GM06990 (cell line): ENCODE data around the gene EIF1.
"Not testable (repeated sequence)": the region's sequence is repeated elsewhere in the genome, so short reads cannot be mapped to it uniquely, and the experiment has no call there.

Experiments used
- DNase-seq: peaks from one replicate; pipeline ENCODE4 v3.0.0-alpha.2; 2011; ENCODE audit not compliant: insufficient read length; ENCODE audit errors: extremely low read depth
- H3K27me3 ChIP-seq: replicated peaks from 2 replicates; pipeline ENCODE4 v1.6.0; 2011; ENCODE audit warnings: low read length; ENCODE audit not compliant: control insufficient read depth, insufficient read depth
- H3K36me3 ChIP-seq: 2 replicates; pipeline ENCODE4 v1.5.1; 2011; ENCODE audit warnings: low read length; ENCODE audit not compliant: control insufficient read depth, insufficient read depth
- H3K4me3 ChIP-seq: replicated peaks from 2 replicates; pipeline ENCODE4 v1.5.1; 2011; ENCODE audit warnings: low read depth, mild to moderate bottlenecking, control low read depth, low read length
- TF ChIP-seq, protein P1 (sequence below): IDR thresholded peaks from 2 replicates; pipeline ENCODE4 v1.5.1; 2011; ENCODE audit warnings: low read length, control low read depth, mild to moderate bottlenecking, inconsistent platforms; ENCODE audit not compliant: insufficient read depth, poor library complexity, severe bottlenecking

EIF1 gene

GRCh38 chr17:41688641-41689496 lies at the start of gene EIF1:
Gene EIF1 (plus strand): TSS chr17:41688885. CDS start chr17:41689039, 154 bp downstream.
- TF ChIP-seq, protein P1, sequence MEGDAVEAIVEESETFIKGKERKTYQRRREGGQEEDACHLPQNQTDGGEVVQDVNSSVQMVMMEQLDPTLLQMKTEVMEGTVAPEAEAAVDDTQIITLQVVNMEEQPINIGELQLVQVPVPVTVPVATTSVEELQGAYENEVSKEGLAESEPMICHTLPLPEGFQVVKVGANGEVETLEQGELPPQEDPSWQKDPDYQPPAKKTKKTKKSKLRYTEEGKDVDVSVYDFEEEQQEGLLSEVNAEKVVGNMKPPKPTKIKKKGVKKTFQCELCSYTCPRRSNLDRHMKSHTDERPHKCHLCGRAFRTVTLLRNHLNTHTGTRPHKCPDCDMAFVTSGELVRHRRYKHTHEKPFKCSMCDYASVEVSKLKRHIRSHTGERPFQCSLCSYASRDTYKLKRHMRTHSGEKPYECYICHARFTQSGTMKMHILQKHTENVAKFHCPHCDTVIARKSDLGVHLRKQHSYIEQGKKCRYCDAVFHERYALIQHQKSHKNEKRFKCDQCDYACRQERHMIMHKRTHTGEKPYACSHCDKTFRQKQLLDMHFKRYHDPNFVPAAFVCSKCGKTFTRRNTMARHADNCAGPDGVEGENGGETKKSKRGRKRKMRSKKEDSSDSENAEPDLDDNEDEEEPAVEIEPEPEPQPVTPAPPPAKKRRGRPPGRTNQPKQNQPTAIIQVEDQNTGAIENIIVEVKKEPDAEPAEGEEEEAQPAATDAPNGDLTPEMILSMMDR = no peak
- Histone ChIP-seq H3K4me3 (peak within 1 kb of the TSS; percentile 98), H3K36me3 (peaks cover 35% of the 10 kb centered on the region), H3K27me3 (no peaks in the 10 kb centered on the region)
- DNase-seq = peak; percentile 99

DNA sequence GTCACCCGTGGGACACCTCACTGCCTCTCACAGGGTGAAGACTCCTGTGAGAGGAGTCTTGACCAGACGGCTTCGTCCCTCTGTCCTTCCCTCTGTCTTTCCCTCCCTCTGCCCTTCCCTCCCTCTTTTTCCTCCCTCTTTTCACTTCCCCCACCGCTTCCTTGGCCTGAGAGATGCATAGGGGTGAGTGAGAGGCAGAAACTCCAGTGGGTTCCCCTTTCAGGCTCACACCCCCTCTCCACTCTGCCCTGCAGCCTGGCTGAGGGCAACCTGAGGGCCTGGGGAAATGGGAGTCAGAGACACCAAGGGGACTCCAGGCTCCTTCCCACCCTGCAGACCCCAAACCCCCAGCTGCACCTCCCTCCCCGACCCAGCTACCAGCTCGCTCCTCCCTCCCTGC lies 49.7 kb upstream of the EIF1 start:
- no peak overlapping the region for H3K4me3 ChIP-seq
- no peak for DNase-seq
- H3K36me3 ChIP-seq = no peaks in the 10 kb centered on the region
- TF ChIP-seq, protein P1 = no peak
- no peaks in the 10 kb centered on the region; the same call in none of the 2 replicates for H3K27me3 ChIP-seq

- Histone ChIP-seq H3K36me3 (no peaks in the 10 kb centered on the region), H3K27me3 (no peaks in the 10 kb centered on the region; the same call in none of the 2 replicates), H3K4me3 (no peak overlapping the region)
- TF ChIP-seq, protein P1 = no peak
- DNase-seq = no peak
These were observed 48.9 kb upstream of the EIF1 start for GRCh38 chr17:41639492-41640473.

DNA sequence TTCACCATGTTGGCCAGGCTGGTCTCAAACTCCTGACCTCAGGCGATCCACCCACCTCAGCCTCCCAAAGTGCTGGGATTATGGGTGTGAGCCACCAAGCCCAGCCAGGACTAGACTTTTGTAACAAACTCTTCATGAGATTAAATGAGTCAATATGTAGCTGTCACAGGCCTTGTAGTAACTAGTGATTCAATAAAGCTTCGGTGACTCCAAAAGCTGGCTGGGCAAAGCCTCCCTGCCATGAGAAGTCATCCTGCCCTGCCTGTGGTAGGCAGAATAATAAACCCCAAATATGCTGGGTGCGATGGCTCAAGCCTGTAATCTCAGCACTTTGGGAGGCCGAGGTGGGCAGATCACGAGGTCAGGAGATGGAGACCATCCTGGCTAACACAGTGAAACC lies 48.1 kb upstream of the EIF1 start:
- H3K36me3 ChIP-seq, H3K27me3 ChIP-seq, H3K4me3 ChIP-seq, DNase-seq: not testable (repeated sequence)

- H3K36me3 ChIP-seq = no peaks in the 10 kb centered on the region
- TF ChIP-seq, protein P1 = no peak
- DNase-seq = no peak
- no peaks in the 10 kb centered on the region; the same call in none of the 2 replicates for H3K27me3 ChIP-seq
- H3K4me3 ChIP-seq = no peak overlapping the region
These were observed 46.2 kb upstream of the EIF1 start for GRCh38 chr17:41642252-41643156.
